Cortex of kidney (tissue), 1 donor: ENCODE data around the gene TSPAN5.
"Not testable (repeated sequence)": the region's sequence is repeated elsewhere in the genome, so short reads cannot be mapped to it uniquely, and the experiment has no call there.

Experiments
- DNase-seq: peaks from one replicate; lab custom pipeline; 2025; lab: John Stamatoyannopoulos, UW

The TSPAN5 gene

DNA sequence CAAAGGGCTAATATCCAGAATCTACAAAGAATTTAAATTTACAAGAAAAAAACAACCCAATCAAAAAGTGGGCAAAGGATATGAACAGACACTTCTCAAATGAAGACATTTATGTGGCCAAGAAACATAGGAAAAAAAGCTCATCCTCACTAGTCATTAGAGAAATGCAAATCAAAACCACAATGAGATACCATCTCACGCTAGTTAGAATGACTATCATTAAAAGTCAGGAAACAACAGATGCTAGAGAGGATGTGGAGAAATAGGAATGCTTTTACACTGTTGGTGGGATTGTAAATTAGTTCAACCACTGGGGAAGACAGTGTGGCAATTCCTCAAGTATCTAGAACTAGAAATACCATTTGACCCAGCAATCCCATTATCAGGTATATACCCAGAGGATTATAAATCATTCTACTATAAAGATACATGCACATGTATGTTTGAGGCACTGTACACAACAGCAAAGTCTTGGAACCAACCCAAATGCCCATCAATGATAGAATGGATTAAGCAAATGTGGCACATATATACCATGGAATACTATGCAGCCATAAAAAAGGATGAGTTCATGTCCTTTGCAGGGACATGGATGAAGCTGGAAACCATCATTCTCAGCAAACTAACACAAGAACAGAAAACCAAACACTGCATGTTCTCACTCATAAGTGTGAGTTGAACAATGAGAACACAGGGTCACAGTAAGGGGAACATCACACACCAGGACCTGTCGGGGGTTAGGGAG is 197.1 kb downstream of the TSPAN5 start:
- not testable (repeated sequence) for DNase-seq

DNA sequence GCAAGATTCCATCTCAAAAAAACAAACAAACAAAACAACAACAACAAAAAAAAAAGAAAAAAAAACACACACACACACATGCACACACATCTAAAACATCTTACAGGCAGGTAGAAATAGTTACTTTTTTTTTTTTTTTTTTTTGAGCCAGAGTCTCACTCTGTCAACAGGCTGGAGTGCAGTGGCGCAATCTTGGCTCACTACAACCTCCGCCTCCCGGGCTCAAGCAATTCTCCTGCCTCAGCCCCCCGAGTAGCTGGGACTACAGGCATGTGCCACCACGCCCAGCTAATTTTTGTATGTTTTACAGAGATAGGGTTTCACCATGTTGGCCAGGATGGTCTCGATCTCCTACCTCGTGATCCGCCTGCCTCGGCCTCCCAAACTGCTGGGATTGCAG is 201.0 kb downstream of the TSPAN5 start:
- DNase-seq: not testable (repeated sequence)

DNA sequence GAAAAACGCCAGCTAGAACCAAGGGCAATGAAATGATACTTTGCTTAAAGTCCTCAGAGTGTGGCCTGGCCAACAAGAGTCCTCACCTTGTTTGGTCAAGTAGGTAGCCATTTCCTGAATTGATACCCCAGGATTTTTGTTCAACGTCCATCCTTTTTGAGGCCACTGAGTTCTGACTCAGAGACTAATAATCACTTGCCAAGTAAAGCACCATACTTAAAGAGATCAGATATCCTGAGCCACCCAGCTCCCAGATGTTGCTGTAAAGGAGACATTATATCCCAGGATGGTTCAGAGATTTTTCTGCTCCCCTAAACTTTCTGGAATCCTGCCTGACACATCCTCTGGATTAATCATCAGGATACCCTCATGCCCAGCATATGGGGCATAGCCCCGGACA is 206.3 kb downstream of the TSPAN5 start:
- DNase-seq: no peak

DNA sequence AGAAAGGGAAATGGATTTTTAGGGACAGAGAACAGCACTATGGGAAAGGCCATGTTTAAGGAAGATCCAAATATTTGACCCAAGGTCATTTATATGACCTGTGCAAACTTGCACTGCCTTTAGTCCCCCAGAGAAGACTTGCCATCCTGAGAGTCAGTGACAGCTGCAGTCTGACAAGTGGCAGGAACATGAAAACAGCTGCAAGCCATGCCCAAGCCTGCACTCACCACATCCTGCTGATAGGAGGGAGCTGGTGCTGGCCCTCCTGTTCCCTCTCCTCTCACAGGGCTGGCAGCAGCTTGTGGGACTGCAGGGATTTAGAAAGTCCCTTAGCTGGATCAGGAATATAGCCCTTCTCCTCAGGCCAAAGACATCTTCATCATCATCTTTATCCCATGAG is 209.5 kb downstream of the TSPAN5 start:
- no peak for DNase-seq

- DNase-seq: no peak
These were observed 210.8 kb downstream of the TSPAN5 start for GRCh38 chr4:98447648-98448047.

DNA sequence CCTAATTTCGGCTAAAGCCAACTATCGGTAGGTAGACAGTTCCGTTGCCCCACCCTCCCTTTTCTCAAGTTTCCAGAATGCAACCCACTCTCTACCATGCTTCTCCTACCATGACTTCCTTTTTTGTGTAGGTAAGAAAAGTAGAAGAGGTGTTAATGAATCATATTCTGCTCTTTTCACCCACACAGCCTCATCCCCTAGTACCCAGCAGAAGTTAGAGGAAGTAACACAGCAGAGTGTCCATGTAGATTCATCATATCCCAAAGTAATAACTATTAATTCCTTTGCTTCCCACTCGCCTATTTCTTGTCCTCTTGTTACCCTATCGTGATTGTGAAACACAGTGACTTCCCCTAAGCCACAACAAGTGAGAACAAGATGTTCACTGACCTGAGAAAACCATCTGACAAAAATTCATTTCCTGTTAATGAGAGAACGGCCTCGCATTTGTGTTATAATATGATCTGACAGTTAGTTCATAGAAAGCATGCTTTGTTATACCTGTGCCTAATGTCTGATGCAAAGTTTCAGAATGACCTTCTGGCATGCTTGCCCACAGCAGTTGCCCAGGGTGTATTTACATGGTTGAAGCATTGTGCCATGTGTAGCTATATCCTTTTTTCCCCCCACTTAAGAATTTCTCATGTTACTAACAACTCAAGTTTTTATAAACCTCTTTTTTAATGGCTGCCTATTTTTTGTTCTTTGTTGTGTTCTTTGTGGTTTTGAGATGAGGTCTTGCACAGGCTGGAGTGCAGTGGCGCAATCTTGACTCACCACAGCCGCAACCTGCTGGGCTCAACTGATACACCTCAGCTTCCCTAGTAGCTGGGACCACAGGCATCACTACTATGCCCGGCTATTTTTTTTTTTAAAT is 211.7 kb downstream of the TSPAN5 start:
- no peak for DNase-seq

DNA sequence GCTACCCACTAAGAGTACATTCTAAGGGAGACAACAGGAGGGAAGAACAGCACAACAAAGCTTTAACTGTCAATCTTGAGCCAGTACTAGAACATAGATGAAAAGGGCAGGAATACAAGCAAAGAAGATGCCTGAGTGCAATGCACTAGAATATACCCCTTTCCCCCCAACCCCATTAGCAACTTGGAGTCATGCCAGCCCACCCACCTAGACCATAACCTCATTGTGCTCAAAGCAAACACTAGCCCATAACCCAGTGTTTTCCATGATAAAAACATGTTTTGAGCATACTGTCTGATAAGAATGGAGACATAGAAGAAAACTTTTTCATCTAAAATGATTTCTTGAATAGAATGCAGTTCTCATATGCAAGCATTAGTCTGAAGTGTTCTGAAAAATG is 214.0 kb downstream of the TSPAN5 start:
- DNase-seq: no peak

GRCh38 chr4:98434816-98435215 is 223.6 kb downstream of the TSPAN5 start:
- DNase-seq: no peak

GRCh38 chr4:98433691-98434090 is 224.7 kb downstream of the TSPAN5 start:
- no peak for DNase-seq

- no peak for DNase-seq
These were observed 227.6 kb downstream of the TSPAN5 start for GRCh38 chr4:98430708-98431403.

- no peak for DNase-seq
These were observed 235.4 kb downstream of the TSPAN5 start for GRCh38 chr4:98423009-98423408.

- no peak for DNase-seq
These were observed 237.3 kb downstream of the TSPAN5 start for GRCh38 chr4:98421111-98421510.
